Activated naive CD4-positive, alpha-beta T cell treated with anti-CD3 and anti-CD28 coated beads, Interleukin-2, amount 50 U/mL, for 72 hours (primary cell): ENCODE results near the gene BET1L. TPM values are rescaled to one million over a fixed set of nuclear protein-coding genes. Genes with fewer than 3 reads are reported as not detected.
"Not testable (repeated sequence)": the region's sequence is repeated elsewhere in the genome, so short reads cannot be mapped to it uniquely, and the experiment has no call there.

Experiments
- ATAC-seq, 2 donors: fragments of 150-1000 bp; cut with Tn5 transposase; 2 replicates each; pipeline ENCODE4 v1.10.0; 2021; ENCODE audit warnings: mild to moderate bottlenecking in 2 of 2, moderate library complexity in 2 of 2
- DNase-seq, 2 donors: peaks; one replicate each; pipeline ENCODE4 v3.0.0; 2021 to 2022; ENCODE audit warnings: low spot score in 2 of 2
- H3K27ac Mint-ChIP-seq, 2 donors: one replicate each; pipeline ENCODE4 v1.8.0; 2022; ENCODE audit warnings: mild to moderate bottlenecking in 2 of 2, mixed read lengths in 2 of 2
- H3K36me3 Mint-ChIP-seq, 2 donors: one replicate each; pipeline ENCODE4 v1.8.0; 2022; ENCODE audit warnings: mixed read lengths in 2 of 2
- H3K9me3 Mint-ChIP-seq, 2 donors: one replicate each; pipeline ENCODE4 v1.8.0; 2022; ENCODE audit warnings: mixed read lengths in 2 of 2
- total RNA-seq, 2 donors: library from RNA; stranded (reverse); gene quantifications; one replicate each; pipeline ENCODE4 v1.2.3, GENCODE V29; 2022

The BET1L gene
- total RNA-seq, 2 donors from 2014 or later: 53.3 to 81.6 TPM

GRCh38 chr11:235997-236773 is 29.0 kb upstream of the BET1L start, which contains the start of gene SIRT3:
TSS of gene SIRT3 (minus strand) at chr11:236342. CDS start at chr11:236328, 14 bp downstream.
- DNase-seq (peak; percentile 77 to 84), ATAC-seq (peak; percentile 78 to 86)
- Mint-ChIP-seq H3K27ac (peak within 1 kb of the TSS; percentile 99 to 100), H3K36me3 (peaks cover 15% of the 10 kb centered on the region in 2 donors), H3K9me3 (no peaks in the 10 kb centered on the region)

GRCh38 chr11:235609-235996 is 28.4 kb upstream of the BET1L start:
- no peak for DNase-seq
- Mint-ChIP-seq H3K36me3 (peaks cover 13% of the 10 kb centered on the region in 2 donors), H3K27ac (peak overlapping the region; percentile 91 to 99), H3K9me3 (no peaks in the 10 kb centered on the region)
- peak; percentile 42 to 47 for ATAC-seq

GRCh38 chr11:235180-235579 is 28.0 kb upstream of the BET1L start:
- Mint-ChIP-seq H3K9me3 (no peaks in the 10 kb centered on the region), H3K36me3 (peaks cover 11 to 13% of the 10 kb centered on the region in 2 donors), H3K27ac (peak overlapping the region; percentile 91 to 99)
- ATAC-seq (no peak), DNase-seq (no peak)

- peaks cover 8 to 12% of the 10 kb centered on the region in 2 donors for H3K36me3 Mint-ChIP-seq
- DNase-seq (no peak), ATAC-seq (no peak)
- peak overlapping the region in 1 of 2 donors; percentile 29 for H3K27ac Mint-ChIP-seq
- no peaks in the 10 kb centered on the region for H3K9me3 Mint-ChIP-seq
Measured at GRCh38 chr11:232783-233565, 25.8 kb upstream of the BET1L start.

GRCh38 chr11:230431-230830 is 23.2 kb upstream of the BET1L start:
- DNase-seq: no peak
- H3K36me3 Mint-ChIP-seq: peaks cover 0 to 4% of the 10 kb centered on the region in 2 donors
- ATAC-seq: no peak
- H3K27ac Mint-ChIP-seq: no peak overlapping the region
- no peaks in the 10 kb centered on the region for H3K9me3 Mint-ChIP-seq

GRCh38 chr11:227824-228379 is 20.7 kb upstream of the BET1L start:
- ATAC-seq (no peak), DNase-seq (no peak)
- peak overlapping the region in 1 of 2 donors; percentile 53 for H3K27ac Mint-ChIP-seq
- peaks cover 0 to 4% of the 10 kb centered on the region in 2 donors for H3K36me3 Mint-ChIP-seq
- H3K9me3 Mint-ChIP-seq: no peaks in the 10 kb centered on the region

GRCh38 chr11:225734-226453 is 18.7 kb upstream of the BET1L start:
- Mint-ChIP-seq H3K9me3 (no peaks in the 10 kb centered on the region), H3K36me3 (peaks cover 0 to 4% of the 10 kb centered on the region in 2 donors), H3K27ac (peak overlapping the region; percentile 47 to 57)
- ATAC-seq (peak; percentile 76 to 93), DNase-seq (no peak)

GRCh38 chr11:224424-224823 is 17.2 kb upstream of the BET1L start:
- peak overlapping the region in 1 of 2 donors; percentile 47 for H3K27ac Mint-ChIP-seq
- DNase-seq (no peak), ATAC-seq (no peak)
- no peaks in the 10 kb centered on the region for H3K36me3 Mint-ChIP-seq
- no peaks in the 10 kb centered on the region for H3K9me3 Mint-ChIP-seq

GRCh38 chr11:223884-224283 is 16.7 kb upstream of the BET1L start:
- Mint-ChIP-seq H3K9me3 (no peaks in the 10 kb centered on the region), H3K36me3 (no peaks in the 10 kb centered on the region), H3K27ac (no peak overlapping the region)
- ATAC-seq: no peak
- no peak for DNase-seq

GRCh38 chr11:223026-223789 is 16.0 kb upstream of the BET1L start:
- Mint-ChIP-seq H3K27ac (peak overlapping the region; percentile 40 to 48), H3K9me3 (no peaks in the 10 kb centered on the region), H3K36me3 (no peaks in the 10 kb centered on the region)
- ATAC-seq (no peak), DNase-seq (no peak)

- Mint-ChIP-seq H3K36me3 (no peaks in the 10 kb centered on the region), H3K9me3 (no peaks in the 10 kb centered on the region), H3K27ac (peak overlapping the region; percentile 7 to 48)
- ATAC-seq (no peak), DNase-seq (no peak)
Measured at GRCh38 chr11:221998-222789, 15.0 kb upstream of the BET1L start.

- Mint-ChIP-seq H3K27ac (peak overlapping the region in 1 of 2 donors; percentile 48), H3K9me3 (no peaks in the 10 kb centered on the region), H3K36me3 (no peaks in the 10 kb centered on the region)
- DNase-seq (no peak), ATAC-seq (no peak)
Measured at GRCh38 chr11:221539-221938, 14.3 kb upstream of the BET1L start.

- not testable (repeated sequence) for H3K27ac Mint-ChIP-seq, H3K9me3 Mint-ChIP-seq, H3K36me3 Mint-ChIP-seq, DNase-seq
- ATAC-seq: peak in 1 of 2 donors; percentile 44
Measured at GRCh38 chr11:220641-221215, 13.5 kb upstream of the BET1L start.

GRCh38 chr11:218815-219593 is 11.8 kb upstream of the BET1L start:
- DNase-seq: no peak
- H3K36me3 Mint-ChIP-seq: no peaks in the 10 kb centered on the region
- no peaks in the 10 kb centered on the region for H3K9me3 Mint-ChIP-seq
- peak overlapping the region; percentile 71 to 80 for H3K27ac Mint-ChIP-seq
- no peak for ATAC-seq
